Lower leg skin (tissue), 4 donors: ENCODE data around the gene PLPPR1. TPM values are rescaled to one million over a fixed set of nuclear protein-coding genes. Genes with fewer than 3 reads are reported as not detected.

Experiments
- DNase-seq, 2 donors: peaks; one replicate each; pipeline ENCODE4 v3.0.0-alpha.2; 2019; ENCODE audit warnings: low spot score in 2 of 2
- H3K4me3 ChIP-seq: fragments of 200-600 bp; sonication (generic); 2 replicates; pipeline ENCODE4 v1.5.1; 2017; ENCODE audit warnings: mild to moderate bottlenecking, low read depth; ENCODE audit not compliant: poor library complexity, severe bottlenecking
- CTCF ChIP-seq, 3 donors: fragments of 450-650 bp; IDR thresholded peaks; one replicate each; pipeline ENCODE4 v1.5.1; 2016; ENCODE audit warnings: antibody characterized with exemption in 3 of 3, mild to moderate bottlenecking in 3 of 3, moderate library complexity in 2 of 3
- POLR2A ChIP-seq, 2 donors: fragments of 450-650 bp; IDR thresholded peaks; one replicate each; pipeline ENCODE4 v1.6.1; 2016 to 2017; ENCODE audit warnings: antibody characterized with exemption in 2 of 2, mild to moderate bottlenecking in 1 of 2, moderate library complexity in 1 of 2
- WGBS, 2 donors: methylation state at CpG; one replicate each; pipeline ENCODE4 v1.1.5; 2018; 5-methylcytosine and 5-hydroxymethylcytosine counted together
- intact Hi-C: fragments of 100-400 bp; cut with DNase I; formaldehyde crosslinking; loops from one replicate; pipeline ENCODE4 v1.15.0; 2023; ENCODE audit warnings: low total_unique reads
- total RNA-seq, 4 donors: library from RNA; depleted of rRNA; stranded (reverse); fragments of >200 nt; gene quantifications; one replicate each; pipeline ENCODE4 v1.1.0, GENCODE V29; 2016

Gene PLPPR1
- total RNA-seq, 4 donors from 2014 or later, result 0.19 to 2.2 (median 0.39) TPM; not detected in 1

- H3K4me3 ChIP-seq, result no peak overlapping the region
- no peak for DNase-seq
- intact Hi-C loops, result loop anchor here (10.0 kb wide), 1 partner anchor 708 kb away; no protein-coding TSS in a partner anchor
- 79 to 83% methylated on average over 8 of the region's 8 CpGs for WGBS, 2 donors
- TF ChIP-seq POLR2A (IDR thresholded peaks at IDR 0.05) (no peak), CTCF (IDR thresholded peaks at IDR 0.05) (no peak)
Measured at GRCh38 chr9:101312661-101313060, 284.1 kb downstream of the PLPPR1 start.

GRCh38 chr9:101315112-101315450 is 286.6 kb downstream of the PLPPR1 start:
- 75 to 86% methylated on average over 2 of the region's 2 CpGs for WGBS, 2 donors
- DNase-seq, result no peak
- no peak overlapping the region for H3K4me3 ChIP-seq
- TF ChIP-seq POLR2A (IDR thresholded peaks at IDR 0.05) (no peak), CTCF (IDR thresholded peaks at IDR 0.05) (no peak)
- intact Hi-C loops, result loop anchor here (10.0 kb wide), 1 partner anchor 710 kb away; no protein-coding TSS in a partner anchor

- no peak overlapping the region for H3K4me3 ChIP-seq
- intact Hi-C loops, result loop anchor here (10.0 kb wide), 1 partner anchor 713 kb away; no protein-coding TSS in a partner anchor
- no peak for TF ChIP-seq CTCF (IDR thresholded peaks at IDR 0.05)
- TF ChIP-seq POLR2A (IDR thresholded peaks at IDR 0.05), result no peak
- no peak for DNase-seq
Measured at GRCh38 chr9:101317735-101318134, 289.2 kb downstream of the PLPPR1 start.

GRCh38 chr9:101323129-101323528 is 294.6 kb downstream of the PLPPR1 start:
- WGBS, 2 donors, result 83 to 94% methylated on average over 3 of the region's 3 CpGs
- no peak for DNase-seq
- intact Hi-C loops, result no loop called here
- TF ChIP-seq POLR2A (IDR thresholded peaks at IDR 0.05) (no peak), CTCF (IDR thresholded peaks at IDR 0.05) (no peak)
- H3K4me3 ChIP-seq, result no peak overlapping the region

GRCh38 chr9:101324245-101324804 is 295.8 kb downstream of the PLPPR1 start:
- WGBS, 2 donors, result 89 to 92% methylated on average over 3 of the region's 3 CpGs
- TF ChIP-seq CTCF (IDR thresholded peaks at IDR 0.05), result no peak
- TF ChIP-seq POLR2A (IDR thresholded peaks at IDR 0.05), result no peak

GRCh38 chr9:101325053-101325452 is 296.5 kb downstream of the PLPPR1 start:
- TF ChIP-seq CTCF (IDR thresholded peaks at IDR 0.05) (no peak), POLR2A (IDR thresholded peaks at IDR 0.05) (no peak)
- no peak overlapping the region for H3K4me3 ChIP-seq
- 67% methylated on average over 2 of the region's 2 CpGs for WGBS, 2 donors
- intact Hi-C loops, result no loop called here
- DNase-seq, result no peak

More at GRCh38 chr9:101324245-101324804, 295.8 kb downstream of the PLPPR1 start:
- no peak for DNase-seq
- intact Hi-C loops, result no loop called here
- H3K4me3 ChIP-seq, result no peak overlapping the region
